Left ventricle myocardium inferior (tissue), 1 donor: ENCODE measurements around the gene SFI1. TPM values are rescaled to one million over a fixed set of nuclear protein-coding genes. Genes with fewer than 3 reads are reported as not detected.
A peak's percentile ranks its signal among the peaks of the same experiment; 100 is the strongest.
"Not testable (repeated sequence)": the region's sequence is repeated elsewhere in the genome, so short reads cannot be mapped to it uniquely, and the experiment has no call there.

Experiments used
- DNase-seq: peaks from one replicate; pipeline ENCODE4 v3.0.0-alpha.2; 2020
- H3K27ac ChIP-seq: fragments of 200-600 bp; replicated peaks from 2 replicates; pipeline ENCODE4 v1.8.0; 2021
- H3K27me3 ChIP-seq: fragments of 200-600 bp; 2 replicates; pipeline ENCODE4 v1.8.0; 2021; ENCODE audit warnings: low read depth
- H3K36me3 ChIP-seq: fragments of 200-600 bp; 2 replicates; pipeline ENCODE4 v1.8.0; 2021
- H3K4me1 ChIP-seq: fragments of 200-600 bp; 2 replicates; pipeline ENCODE4 v1.8.0; 2021
- H3K4me3 ChIP-seq: fragments of 200-600 bp; 2 replicates; pipeline ENCODE4 v1.8.0; 2021; ENCODE audit warnings: mild to moderate bottlenecking, moderate library complexity
- H3K9me3 ChIP-seq: fragments of 200-600 bp; replicated peaks from 2 replicates; pipeline ENCODE4 v1.8.0; 2021
- CTCF ChIP-seq: fragments of 200-600 bp; IDR thresholded peaks from 2 replicates; pipeline ENCODE4 v1.8.0; 2021; ENCODE audit warnings: antibody characterized with exemption, mild to moderate bottlenecking, borderline replicate concordance
- intact Hi-C: fragments of 100-400 bp; cut with micrococcal nuclease; formaldehyde crosslinking; loops from one replicate; pipeline ENCODE4 v1.11.0; 2022
- total RNA-seq: library from RNA; stranded (reverse); fragmentation: NEBNext Ultra II Directional; extraction: Animal tissue kit (Norgen Biotek cat#: 25700); gene quantifications from one replicate; pipeline ENCODE4 v1.2.1, GENCODE V29; 2021
- donor health status: DM: no; HTN: yes; CAD: no; lungs with severe emphysema.

Gene SFI1
- total RNA-seq, 1 donor from 2014 or later, result 6.8 TPM

DNA sequence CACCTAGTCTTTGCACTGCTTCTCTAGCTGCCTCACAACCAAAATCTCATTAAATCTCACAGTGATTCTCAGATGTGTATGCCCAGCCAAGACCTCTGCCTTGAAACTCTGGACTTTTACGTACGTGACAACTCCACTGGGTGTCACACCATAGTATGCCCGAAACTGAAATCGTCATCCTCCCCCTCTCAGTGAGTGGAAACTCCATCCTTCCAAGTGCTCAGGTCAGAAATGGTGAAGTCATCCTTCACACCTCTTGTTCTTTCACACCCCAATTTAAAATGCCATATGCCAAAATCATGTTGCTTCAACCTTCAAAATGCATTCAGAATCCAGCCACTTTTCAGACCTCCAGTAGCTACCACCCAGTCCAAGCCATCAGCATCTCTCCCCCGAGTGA is 42.5 kb downstream of the SFI1 start:
- no peaks in the 10 kb centered on the region for H3K9me3 ChIP-seq
- no peak for TF ChIP-seq CTCF
- H3K27me3 ChIP-seq, result no peaks in the 10 kb centered on the region
- H3K36me3 ChIP-seq, result no peaks in the 10 kb centered on the region
- no peaks in the 10 kb centered on the region for H3K4me1 ChIP-seq
- no peak for DNase-seq
- H3K4me3 ChIP-seq, result no peak overlapping the region
- intact Hi-C loops, result no loop called here
- no peak overlapping the region for H3K27ac ChIP-seq

DNA sequence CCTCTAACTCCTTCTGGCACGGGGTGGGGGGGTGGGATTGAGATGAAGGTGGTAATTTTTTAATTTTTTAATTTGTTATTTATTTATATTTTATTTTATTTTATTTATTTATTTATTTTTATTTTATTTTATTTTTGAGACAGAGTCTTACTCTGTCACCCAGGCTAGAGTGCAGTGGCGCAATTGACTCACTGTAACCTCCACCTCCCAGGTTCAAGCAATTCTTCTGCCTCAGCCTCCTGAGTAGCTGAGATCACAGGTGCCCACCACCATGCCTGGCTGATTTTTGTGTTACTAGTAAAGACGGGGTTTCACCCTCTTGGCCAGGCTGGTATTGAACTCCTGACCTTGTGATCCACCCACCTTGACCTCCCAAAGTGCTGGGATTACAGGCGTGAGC is 43.8 kb downstream of the SFI1 start:
- H3K4me1 ChIP-seq, intact Hi-C loops, DNase-seq, H3K27ac ChIP-seq, H3K4me3 ChIP-seq, H3K36me3 ChIP-seq, H3K27me3 ChIP-seq, H3K9me3 ChIP-seq: not testable (repeated sequence)

DNA sequence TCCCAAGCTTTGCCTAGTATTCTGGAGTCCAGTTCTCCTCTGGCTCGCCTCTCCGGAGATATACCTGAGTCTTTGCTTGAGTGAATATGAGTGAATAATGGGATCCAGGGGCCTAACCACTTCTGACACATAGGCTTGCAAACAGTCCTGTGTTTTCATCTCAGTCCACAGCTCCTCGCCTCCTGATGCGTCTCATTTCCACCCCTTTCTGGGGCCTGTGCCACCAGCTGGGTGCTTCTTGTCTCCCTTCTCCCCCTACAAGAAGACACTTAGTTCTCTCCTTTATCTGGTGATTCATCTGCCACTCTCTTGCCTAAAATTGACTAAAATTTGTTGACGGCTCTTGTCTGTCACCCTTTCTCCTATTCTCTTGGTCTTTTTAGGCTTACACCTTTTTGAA is 44.6 kb downstream of the SFI1 start:
- H3K4me3 ChIP-seq, result no peak overlapping the region
- no peaks in the 10 kb centered on the region for H3K36me3 ChIP-seq
- no peak overlapping the region for H3K27ac ChIP-seq
- no peaks in the 10 kb centered on the region for H3K27me3 ChIP-seq
- no peak for DNase-seq
- intact Hi-C loops, result no loop called here
- no peak for TF ChIP-seq CTCF
- no peaks in the 10 kb centered on the region for H3K4me1 ChIP-seq
- H3K9me3 ChIP-seq, result no peaks in the 10 kb centered on the region

DNA sequence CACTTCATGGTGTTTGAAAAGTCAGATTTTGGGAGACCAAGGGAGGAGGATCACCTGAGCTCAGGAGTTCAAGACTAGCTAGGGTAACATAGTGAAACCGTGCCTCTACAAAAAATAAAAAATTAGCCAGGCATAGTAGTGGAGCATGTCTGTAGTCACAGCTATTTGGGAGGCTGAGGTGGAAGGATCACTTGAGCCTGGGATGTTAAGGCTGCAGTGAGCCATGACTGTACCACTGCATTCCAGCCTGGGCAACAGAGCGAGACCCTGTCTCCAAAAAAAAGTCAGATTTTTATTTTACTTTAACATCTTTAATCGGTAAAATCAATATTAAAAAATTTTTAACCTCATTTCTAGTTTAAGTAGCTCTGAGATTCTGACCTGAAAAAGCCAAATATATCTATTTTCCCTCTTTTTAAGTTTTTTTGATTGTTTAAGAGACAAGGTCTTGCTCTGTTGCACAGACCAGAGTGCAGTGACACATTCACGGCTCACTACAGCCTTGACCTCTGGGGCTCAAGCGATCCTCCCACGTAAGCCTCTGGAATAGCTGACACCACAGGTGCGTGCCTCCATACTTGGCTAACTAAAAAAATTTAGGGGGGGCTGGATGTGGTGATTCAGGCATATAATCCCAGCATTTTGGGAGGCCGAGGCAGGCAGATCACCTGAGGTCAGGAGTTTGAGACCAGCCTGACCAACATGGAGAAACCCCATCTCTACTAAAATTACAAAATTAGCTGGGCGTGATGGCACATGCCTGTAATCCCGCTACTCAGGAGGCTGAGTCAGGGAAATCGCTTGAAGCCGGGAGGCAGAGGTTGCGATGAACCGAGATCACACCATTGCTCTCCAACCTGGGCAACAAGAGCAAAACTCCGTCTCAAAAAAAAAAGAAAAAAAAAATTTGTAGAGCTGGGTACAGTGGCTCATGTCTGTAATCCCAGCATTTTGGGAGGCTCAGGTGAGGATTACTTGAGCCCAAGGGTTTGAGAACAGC is 48.4 kb downstream of the SFI1 start:
- no peak for DNase-seq
- intact Hi-C loops, result no loop called here
- H3K9me3 ChIP-seq, result no peaks in the 10 kb centered on the region
- H3K27ac ChIP-seq, result no peak overlapping the region
- peaks cover 2% of the 10 kb centered on the region for H3K36me3 ChIP-seq
- no peak for TF ChIP-seq CTCF
- H3K4me1 ChIP-seq, result no peaks in the 10 kb centered on the region
- no peak overlapping the region for H3K4me3 ChIP-seq
- H3K27me3 ChIP-seq, result no peaks in the 10 kb centered on the region

GRCh38 chr22:31550871-31551370 is 54.6 kb downstream of the SFI1 start:
- TF ChIP-seq CTCF, result no peak
- DNase-seq, result no peak
- Histone ChIP-seq H3K27me3 (no peaks in the 10 kb centered on the region), H3K36me3 (peaks cover 19% of the 10 kb centered on the region), H3K27ac (no peak overlapping the region), H3K4me3 (no peak overlapping the region), H3K9me3 (no peaks in the 10 kb centered on the region), H3K4me1 (no peaks in the 10 kb centered on the region)
- intact Hi-C loops, result no loop called here

GRCh38 chr22:31556627-31557203 is 60.4 kb downstream of the SFI1 start:
- Histone ChIP-seq H3K27me3 (no peaks in the 10 kb centered on the region), H3K4me1 (no peaks in the 10 kb centered on the region), H3K27ac (no peak overlapping the region), H3K4me3 (no peak overlapping the region), H3K36me3 (no peaks in the 10 kb centered on the region), H3K9me3 (no peaks in the 10 kb centered on the region)
- peak; percentile 70 for TF ChIP-seq CTCF
- intact Hi-C loops, result loop anchor here (5.0 kb wide), 1 partner anchor 76 kb away; no protein-coding TSS in a partner anchor
- DNase-seq, result no peak

- not testable (repeated sequence) for H3K27me3 ChIP-seq, H3K36me3 ChIP-seq, H3K4me1 ChIP-seq, H3K27ac ChIP-seq, H3K9me3 ChIP-seq, DNase-seq, H3K4me3 ChIP-seq
- intact Hi-C loops, result loop anchor here (5.0 kb wide), 1 partner anchor 74 kb away; no protein-coding TSS in a partner anchor
These were observed 62.2 kb downstream of the SFI1 start for GRCh38 chr22:31558546-31558945.
